ENCODE data around the gene PPP2R2C. TPM values are rescaled to one million over a fixed set of nuclear protein-coding genes. Genes with fewer than 3 reads are reported as not detected.

Gene PPP2R2C
- total and polyA plus RNA-seq, 9 of the 15 experiments (the other 6 are each of a cell fraction or from before 2014, with no cell fraction given) = 0.04 to 0.06 TPM; not detected in 7

DNA sequence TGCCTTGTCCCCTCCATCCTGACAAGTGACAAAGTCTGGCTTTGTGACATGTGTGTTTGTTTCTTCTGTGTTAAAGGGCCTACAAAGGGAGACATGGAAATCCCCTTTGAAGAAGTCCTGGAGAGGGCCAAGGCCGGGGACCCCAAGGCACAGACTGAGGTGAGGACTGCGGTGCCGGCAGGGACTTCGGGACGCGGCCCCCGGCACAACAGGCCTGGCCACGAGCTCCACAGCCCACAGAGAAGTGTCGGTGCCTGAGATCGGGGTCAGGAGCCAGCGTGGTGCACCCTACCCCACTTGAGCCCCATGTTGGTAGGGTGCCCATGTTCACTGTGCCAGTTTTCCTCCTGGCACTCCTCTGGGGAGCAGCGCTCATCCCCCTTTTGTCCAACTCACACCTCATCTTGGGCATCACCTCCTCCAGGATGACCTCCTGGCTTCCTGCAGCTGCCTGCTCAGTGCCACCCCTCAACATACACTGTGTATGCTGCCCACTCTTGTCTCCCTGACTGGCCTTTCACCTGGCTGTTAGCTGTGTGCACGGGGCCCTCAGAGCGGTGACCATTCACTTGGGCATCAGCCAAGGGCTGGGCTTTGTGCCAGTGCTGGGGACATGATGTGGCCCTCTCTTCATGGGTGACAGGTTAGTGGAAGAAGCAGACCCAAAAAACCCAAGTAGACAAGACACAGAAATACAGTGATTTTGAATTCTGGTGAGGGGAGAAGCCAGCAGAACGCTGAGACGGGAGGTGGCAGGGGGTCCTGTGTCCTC, 185.2 kb downstream of the PPP2R2C start:
- under 1% methylated on average over 14 of the region's 16 CpGs for WGBS (ENCODE audit: insufficient coverage, low coverage, missing lambda C conversion rate)
- peaks cover 0 to 28% of the 10 kb centered on the region in 2 experiments; a peak in 2 of 5 replicates for H3K27me3 ChIP-seq (ENCODE audit: control insufficient read depth in 2 of 2, insufficient read depth in 2 of 2, low read length in 2 of 2)
- H3K36me3 ChIP-seq (ENCODE audit: control insufficient read depth, insufficient read depth, low read length) = no peaks in the 10 kb centered on the region
- peaks cover 11% of the 10 kb centered on the region; the same call in 1 of the 2 replicates for H4K20me1 ChIP-seq (replicated peaks; ENCODE audit: control insufficient read depth, insufficient read depth, low read length)
- in situ Hi-C loops (cut with MboI) = no loop called here
- DNase-seq (ENCODE audit: extremely low read depth in 1 of 4, low spot score in 3 of 4) (no peak), FAIRE-seq (no peak), ATAC-seq (no peak)
- no TSS peak for BruUV-seq (replicated peaks)
- intact Hi-C loops (cut with micrococcal nuclease) = no loop called here
- H3K9me3 ChIP-seq (replicated peaks; ENCODE audit: control insufficient read depth, insufficient read depth, low read depth, low read length) = no peaks in the 10 kb centered on the region
- no peaks in the 10 kb centered on the region for H3K79me2 ChIP-seq (ENCODE audit: control insufficient read depth, insufficient read depth, low read length)
- TF ChIP-seq ZFP1 (CRISPR knock-in tag; IDR thresholded peaks at IDR 0.05) = no peak
- TF ChIP-seq ZFP36 (IDR thresholded peaks at IDR 0.05; ENCODE audit: low read depth, low read length, partially characterized antibody) = peak; percentile 46
- no peak overlapping the region for H3K27ac ChIP-seq (ENCODE audit: extremely low read depth, low read depth, low read length)
- H3K4me2 ChIP-seq (ENCODE audit: insufficient read depth, low read length) = no peak overlapping the region
- H3K9me1 ChIP-seq (ENCODE audit: control insufficient read depth, insufficient read depth, low read length) = peaks cover 3% of the 10 kb centered on the region
- H3K9ac ChIP-seq (ENCODE audit: insufficient read depth in 1 of 2, low read depth in 2 of 2, low read length in 2 of 2) = no peak overlapping the region
- POLR2A ChIA-PET = no interaction called here
- H3K4me1 ChIP-seq (replicated peaks in 1 of 2; ENCODE audit: control insufficient read depth in 2 of 2, insufficient read depth in 2 of 2, low read length in 2 of 2) = no peaks in the 10 kb centered on the region; a peak in 1 of 5 replicates
- CTCF ChIA-PET (ENCODE audit: low intra/inter-chr PET ratio) = interaction anchor here (0.7 kb wide), 1 partner anchor 734 kb away, joined by 3 read pairs; no protein-coding TSS in a partner anchor
- no peak overlapping the region for H2AFZ ChIP-seq (ENCODE audit: low read depth, low read length)
- H3K4me3 ChIP-seq = no peak overlapping the region

DNA sequence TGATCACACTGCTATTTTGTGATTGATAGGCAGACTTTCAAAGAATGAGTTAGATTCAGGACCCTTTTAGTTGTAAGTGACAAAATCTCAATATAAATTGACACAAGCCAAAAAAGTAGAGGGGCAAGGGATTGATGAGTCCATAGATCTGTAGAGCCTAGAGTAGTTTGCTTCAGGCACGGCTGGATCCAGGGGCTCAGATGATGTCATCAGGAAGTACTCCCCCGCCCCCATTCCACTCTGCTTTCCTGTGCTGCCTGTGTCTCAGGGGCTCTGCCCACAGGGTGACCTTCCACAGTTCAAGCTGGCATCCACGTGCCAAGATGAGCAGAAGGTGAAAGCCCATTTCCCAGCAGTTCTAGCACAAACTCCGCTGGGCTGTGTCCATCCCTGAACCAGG, 189.1 kb downstream of the PPP2R2C start:
- H2AFZ ChIP-seq (ENCODE audit: low read depth, low read length) = no peak overlapping the region
- H3K4me3 ChIP-seq = no peak overlapping the region
- H3K4me2 ChIP-seq (ENCODE audit: insufficient read depth, low read length) = no peak overlapping the region
- peaks cover 0 to 40% of the 10 kb centered on the region in 2 experiments; a peak in 3 of 5 replicates for H3K27me3 ChIP-seq (ENCODE audit: control insufficient read depth in 2 of 2, insufficient read depth in 2 of 2, low read length in 2 of 2)
- ChIA-PET POLR2A (interaction anchor here (1.0 kb wide), 1 partner anchor 14 kb away, joined by 3 read pairs; no protein-coding TSS in a partner anchor), CTCF (ENCODE audit: low intra/inter-chr PET ratio) (no interaction called here)
- no peaks in the 10 kb centered on the region for H3K9me3 ChIP-seq (replicated peaks; ENCODE audit: control insufficient read depth, insufficient read depth, low read depth, low read length)
- 0 out of 2 replicates have a peak, but pooled peaks have one; percentile 4 for TF ChIP-seq JUND (IDR thresholded peaks at IDR 0.05; ENCODE audit: borderline replicate concordance, low read depth, low read length)
- TF ChIP-seq JUND (tag; IDR thresholded peaks at IDR 0.05; ENCODE audit: borderline replicate concordance, low read depth, low read length) = no peak
- TF ChIP-seq NFXL1 (CRISPR knock-in tag; IDR thresholded peaks at IDR 0.05) = no peak
- TF ChIP-seq FOSL1 (tag; conservative IDR thresholded peaks at IDR 0.05) = no peak
- TF ChIP-seq RBM25 (IDR thresholded peaks at IDR 0.05; ENCODE audit: low read depth, low read length, severe bottlenecking) = no peak
- WGBS (ENCODE audit: insufficient coverage, low coverage, missing lambda C conversion rate) = 0% methylated on average over 4 of the region's 4 CpGs
- no peak for DNase-seq (ENCODE audit: extremely low read depth in 1 of 4, low spot score in 3 of 4)
- peaks cover 4% of the 10 kb centered on the region; the same call in 1 of the 2 replicates for H4K20me1 ChIP-seq (replicated peaks; ENCODE audit: control insufficient read depth, insufficient read depth, low read length)
- H3K9me1 ChIP-seq (ENCODE audit: control insufficient read depth, insufficient read depth, low read length) = no peaks in the 10 kb centered on the region
- H3K27ac ChIP-seq (ENCODE audit: extremely low read depth, low read depth, low read length) = no peak overlapping the region
- in situ Hi-C loops (cut with MboI) (no loop called here), intact Hi-C loops (cut with micrococcal nuclease) (no loop called here)
- H3K9ac ChIP-seq (ENCODE audit: insufficient read depth in 1 of 2, low read depth in 2 of 2, low read length in 2 of 2) = no peak overlapping the region
- peaks cover 0 to 5% of the 10 kb centered on the region in 2 experiments; a peak in 2 of 5 replicates for H3K4me1 ChIP-seq (replicated peaks in 1 of 2; ENCODE audit: control insufficient read depth in 2 of 2, insufficient read depth in 2 of 2, low read length in 2 of 2)
- H3K36me3 ChIP-seq (ENCODE audit: control insufficient read depth, insufficient read depth, low read length) = no peaks in the 10 kb centered on the region
- BruUV-seq (replicated peaks) = no TSS peak
- no peak for ATAC-seq
- no peak for FAIRE-seq
- no peaks in the 10 kb centered on the region for H3K79me2 ChIP-seq (ENCODE audit: control insufficient read depth, insufficient read depth, low read length)
